GM19324 (cell line): Measurements from ENCODE around the gene PLXNA2.

ENCODE experiments used
- ATAC-seq: cut with Tn5 transposase; IDR thresholded peaks from one replicate; pipeline ENCODE4 v1.9.1; 2021; ENCODE audit warnings: mild to moderate bottlenecking, moderate library complexity; ENCODE audit not compliant: unreplicated experiment, low FRiP score

Gene PLXNA2

GRCh38 chr1:208166340-208167138 is 77.6 kb downstream of the PLXNA2 start:
- ATAC-seq, result no peak

GRCh38 chr1:208165659-208166058 is 78.5 kb downstream of the PLXNA2 start:
- no peak for ATAC-seq

DNA sequence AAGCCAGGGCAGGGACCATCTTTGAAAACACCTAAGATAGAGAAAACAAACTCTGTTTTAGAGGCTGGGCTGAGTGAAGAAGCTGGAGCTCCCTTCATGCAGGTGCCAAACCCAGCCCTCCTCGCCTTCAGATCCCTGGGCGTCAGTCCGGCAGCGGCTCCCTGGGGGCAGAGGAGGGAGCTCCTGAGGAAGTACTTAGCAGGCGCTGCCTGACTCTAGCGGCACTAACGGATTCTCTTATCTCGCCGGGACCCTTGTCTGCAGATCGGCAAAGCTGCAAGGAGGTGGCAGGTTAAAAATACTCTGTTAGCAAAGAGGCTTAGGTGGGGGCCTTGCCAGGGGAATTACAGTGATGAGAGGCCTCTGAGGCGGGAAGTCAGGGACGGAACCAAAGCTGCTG is 79.6 kb downstream of the PLXNA2 start:
- no peak for ATAC-seq

DNA sequence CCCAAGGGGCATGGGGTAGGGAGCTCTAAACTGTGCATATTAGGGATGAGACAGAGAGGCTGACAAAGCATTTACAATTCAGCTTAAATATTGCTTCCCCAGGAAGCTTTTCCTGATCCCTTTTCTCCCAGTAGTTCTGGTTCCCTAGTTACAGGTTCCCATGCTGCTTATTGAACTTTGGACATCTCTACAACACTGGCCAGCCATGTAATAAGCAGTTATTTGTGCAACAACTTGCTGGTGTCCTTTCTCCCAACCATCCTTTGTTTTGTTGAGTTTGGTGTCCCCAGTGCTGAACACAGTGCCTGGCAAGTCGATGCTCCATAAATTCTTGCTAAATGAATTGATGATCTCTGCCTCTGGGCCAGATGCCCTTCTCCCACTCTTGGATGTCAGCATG is 80.6 kb downstream of the PLXNA2 start:
- no peak for ATAC-seq

DNA sequence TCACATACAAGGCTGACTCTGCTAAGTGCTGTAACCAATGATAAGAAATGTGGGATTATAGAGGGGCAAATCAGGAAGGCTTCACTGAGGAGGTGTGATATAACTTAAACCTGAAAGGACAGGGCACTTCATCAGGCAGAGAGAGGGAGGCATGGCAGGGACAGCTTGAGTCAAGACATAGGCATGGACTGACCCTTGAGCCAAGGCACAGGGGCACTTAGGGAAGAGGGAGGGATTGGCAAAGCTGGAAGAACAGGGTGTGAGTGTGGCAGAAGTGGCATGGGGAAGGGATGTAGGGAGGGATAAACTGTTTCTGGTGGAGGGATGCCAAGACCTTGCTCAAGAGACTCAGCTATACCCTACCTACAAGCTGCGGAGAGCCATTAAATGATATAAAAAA is 81.3 kb downstream of the PLXNA2 start:
- ATAC-seq, result no peak

GRCh38 chr1:208161656-208162375 is 82.4 kb downstream of the PLXNA2 start:
- ATAC-seq, result no peak

DNA sequence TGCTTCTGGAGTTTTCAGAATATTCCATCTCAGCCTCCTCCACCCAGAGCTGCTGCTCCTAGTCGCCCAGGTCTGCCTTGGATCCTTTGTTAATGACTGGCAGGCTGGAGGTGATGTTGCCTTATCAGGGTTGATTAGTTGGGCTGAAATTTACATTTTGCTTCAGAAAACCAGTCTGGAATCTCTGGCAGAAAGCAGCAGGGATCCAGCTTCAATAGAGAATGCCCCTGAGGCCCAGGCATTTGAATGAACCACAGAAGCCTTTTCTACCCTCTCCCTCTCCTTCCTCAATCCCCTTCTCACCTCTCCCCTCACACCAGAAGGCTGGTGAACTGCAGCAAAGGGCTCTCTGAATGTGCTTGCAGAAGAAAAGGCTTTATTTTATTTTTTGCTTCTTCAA is 83.2 kb downstream of the PLXNA2 start:
- ATAC-seq, result no peak

GRCh38 chr1:208160259-208160819 is 83.8 kb downstream of the PLXNA2 start:
- no peak for ATAC-seq

DNA sequence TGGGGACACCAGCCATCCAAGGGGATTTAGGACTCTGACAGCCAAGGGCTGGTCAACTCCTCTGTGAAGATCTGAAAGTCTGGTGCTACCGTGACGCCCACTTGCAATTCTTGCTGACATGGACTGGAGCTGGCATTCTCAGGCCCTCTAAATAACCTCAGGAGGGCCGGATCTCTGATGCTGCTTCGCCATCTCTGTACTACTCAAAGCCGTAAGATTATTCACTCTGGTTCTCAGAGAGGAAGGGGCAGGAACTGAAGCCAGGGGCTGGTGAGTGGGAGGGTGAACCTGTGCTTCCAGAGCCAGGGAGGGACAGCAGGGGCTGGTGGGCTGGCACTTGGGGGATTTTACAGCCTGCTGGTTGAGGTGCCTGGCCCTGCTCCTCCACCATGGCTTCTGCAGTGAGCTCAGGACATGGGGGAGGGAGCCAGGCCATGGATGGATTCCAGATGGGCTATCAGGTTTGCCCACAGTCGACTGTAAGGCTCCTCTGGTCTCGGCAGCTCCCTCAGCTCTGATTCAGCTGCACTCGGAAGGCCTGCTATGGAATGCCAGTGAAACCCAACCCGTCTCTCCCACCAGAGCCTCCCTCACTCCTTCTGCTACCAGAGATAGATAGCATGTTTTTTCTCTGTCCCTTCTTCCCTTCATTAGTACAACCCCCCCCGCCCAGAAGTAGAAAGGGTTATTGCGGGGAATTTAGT is 84.5 kb downstream of the PLXNA2 start:
- no peak for ATAC-seq

DNA sequence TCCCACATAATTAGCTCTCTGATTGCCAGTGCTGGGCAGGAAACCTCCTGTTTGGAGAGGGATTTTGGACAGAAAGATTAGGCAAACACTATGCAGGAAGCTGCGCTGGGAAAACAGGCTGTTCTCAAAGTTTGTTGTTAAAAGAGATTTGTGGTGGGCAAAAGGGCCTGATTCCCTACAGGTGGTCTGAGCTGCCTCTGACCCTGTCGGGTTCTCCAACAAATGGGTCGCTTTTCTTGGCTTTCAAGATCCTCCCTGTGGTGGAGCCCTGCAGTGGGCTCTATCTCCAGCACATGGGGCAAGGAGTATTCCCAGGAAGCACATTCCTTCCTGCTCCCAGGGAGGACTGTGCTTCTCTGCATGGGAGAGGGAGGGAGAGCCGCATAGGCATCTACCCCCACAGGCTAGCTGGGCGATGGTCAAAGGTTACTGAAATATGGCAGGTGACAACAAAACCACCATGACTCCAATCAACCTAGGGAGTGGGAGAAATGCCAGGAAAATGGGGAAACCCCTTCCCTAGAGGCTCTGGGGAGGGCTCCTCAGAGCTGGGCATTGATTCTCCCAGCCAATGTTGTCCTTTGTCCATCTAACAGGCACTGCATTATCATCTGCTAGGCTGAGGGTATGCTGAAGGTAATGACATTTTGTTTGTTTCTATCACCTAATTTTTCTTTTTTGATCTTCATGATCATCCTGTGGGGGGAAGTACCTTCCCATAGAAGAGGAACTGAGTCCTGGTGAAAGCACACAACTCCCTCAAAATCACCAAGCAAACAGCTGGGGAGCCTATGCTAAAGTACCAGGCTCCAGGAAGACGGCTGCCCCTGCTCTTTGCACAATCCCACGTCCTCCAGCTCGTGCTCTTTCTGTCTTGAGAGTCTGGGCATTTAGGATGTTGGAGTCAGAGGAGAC is 85.3 kb downstream of the PLXNA2 start:
- ATAC-seq, result no peak

DNA sequence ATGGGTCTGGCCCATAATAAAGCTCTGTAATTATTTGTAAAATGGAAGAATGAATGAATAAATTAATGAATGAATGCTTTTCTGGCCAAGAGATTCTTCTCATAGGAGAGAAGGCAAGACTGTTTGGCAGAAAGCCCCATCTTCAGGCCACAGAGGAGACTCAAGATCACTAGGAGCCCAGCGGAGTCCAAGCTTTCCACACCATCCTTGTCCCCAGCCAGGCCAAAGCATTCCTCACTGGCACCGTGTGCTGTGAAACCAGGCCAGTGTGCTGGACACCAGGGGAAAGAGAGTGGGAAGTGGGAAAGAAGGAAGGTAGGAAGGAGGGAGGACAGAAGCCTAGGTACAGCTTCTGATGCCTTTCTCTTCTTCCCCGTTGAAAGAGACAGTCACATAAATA is 86.4 kb downstream of the PLXNA2 start:
- no peak for ATAC-seq

DNA sequence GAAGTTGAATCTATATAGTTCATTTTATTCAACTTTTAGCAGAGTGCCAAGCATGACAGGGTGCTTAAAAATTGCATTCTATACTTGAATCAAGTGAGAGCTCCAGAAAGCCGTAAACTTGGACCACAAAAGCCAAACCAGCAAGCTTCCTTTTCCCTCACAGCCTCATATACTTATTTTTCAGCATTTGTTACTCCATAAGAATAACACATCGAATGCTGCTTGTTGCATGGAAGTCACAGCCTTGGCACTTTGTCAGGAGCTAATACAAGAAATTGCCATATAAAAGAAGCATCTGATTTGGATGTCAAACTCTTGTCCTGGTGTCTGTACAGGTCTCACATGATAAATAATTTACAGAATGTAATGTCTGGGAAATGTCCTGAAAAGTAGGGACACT is 87.4 kb downstream of the PLXNA2 start:
- no peak for ATAC-seq

DNA sequence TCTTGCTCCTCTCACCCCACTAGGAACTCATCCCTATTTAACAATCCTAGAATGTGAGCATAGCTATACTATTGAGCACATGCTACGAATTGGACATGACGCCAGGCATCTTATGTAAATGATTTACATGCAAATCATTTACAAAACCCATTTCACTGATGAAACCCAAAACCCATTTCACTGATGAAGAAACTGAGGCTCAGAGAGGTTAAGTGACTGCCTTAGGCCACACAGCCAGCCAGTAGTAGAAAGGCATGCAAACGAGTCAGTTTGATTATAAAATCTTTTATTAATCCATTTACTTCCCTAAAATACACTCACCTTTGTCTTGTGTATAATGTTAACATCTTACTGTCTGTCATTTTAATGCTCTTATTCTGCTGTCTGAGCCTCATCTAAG is 87.9 kb downstream of the PLXNA2 start:
- ATAC-seq, result no peak

GRCh38 chr1:208154679-208155642 is 89.2 kb downstream of the PLXNA2 start:
- ATAC-seq, result no peak

DNA sequence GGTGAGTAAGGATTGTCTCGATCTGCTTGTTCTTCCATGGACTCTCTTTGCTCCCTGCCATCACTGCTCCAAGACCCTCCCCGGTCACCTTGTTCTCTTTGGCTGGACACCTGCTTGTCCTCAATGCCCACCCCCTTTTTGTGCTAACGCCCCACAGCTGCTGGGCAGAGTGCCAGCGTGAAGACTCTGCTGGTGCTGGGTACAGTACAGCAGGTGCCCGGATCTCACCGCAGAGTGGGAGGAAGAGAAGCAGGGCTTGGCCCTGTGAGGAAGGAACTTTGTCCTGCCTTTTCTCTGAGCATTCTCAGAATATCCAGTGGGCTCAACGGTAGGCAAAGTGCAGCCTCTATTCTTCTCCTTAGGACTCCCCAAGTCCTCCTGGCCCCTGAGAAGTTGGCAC is 90.1 kb downstream of the PLXNA2 start:
- ATAC-seq, result no peak

- ATAC-seq, result no peak
Observed at GRCh38 chr1:208153386-208153785, 90.8 kb downstream of the PLXNA2 start.

DNA sequence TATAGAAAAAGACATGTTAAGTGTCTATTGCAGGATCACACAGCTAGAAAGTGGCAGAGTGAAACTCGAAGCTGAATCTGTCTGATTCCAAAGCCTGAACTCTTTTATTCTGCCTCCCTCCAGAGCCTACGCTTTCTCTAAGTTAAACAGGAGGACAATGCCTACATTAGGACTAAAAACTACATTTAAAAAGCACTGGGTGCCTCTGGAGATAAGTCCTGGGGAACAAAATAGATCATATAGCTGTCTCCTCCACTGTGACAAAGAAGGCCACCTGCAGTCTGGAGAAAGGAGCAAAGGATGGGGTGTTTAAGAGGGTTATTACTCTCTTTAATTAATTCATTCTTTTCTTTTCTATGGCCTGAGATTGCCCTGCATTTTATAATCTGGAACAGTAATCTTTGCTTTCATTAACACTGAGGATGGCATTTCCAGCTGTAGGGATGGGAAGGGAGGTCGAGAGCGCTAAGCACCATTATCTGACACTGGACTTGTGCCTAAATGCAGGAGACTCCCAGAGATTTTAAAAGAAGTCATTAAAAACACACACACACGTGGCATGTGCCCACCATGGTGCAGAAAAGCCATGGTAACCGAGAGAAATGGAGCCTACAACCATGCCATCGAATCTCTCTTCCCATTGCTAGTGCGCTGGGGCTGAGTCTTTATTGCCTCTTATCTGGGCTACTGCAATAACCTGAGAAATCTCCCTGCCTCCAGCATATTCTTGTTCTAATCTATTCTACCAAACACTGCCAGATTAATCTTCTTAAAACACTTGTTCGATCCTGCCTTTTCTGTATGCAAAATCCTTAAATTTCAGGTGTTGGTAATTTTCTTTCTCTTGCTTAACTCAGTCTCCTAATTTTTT is 92.2 kb downstream of the PLXNA2 start:
- ATAC-seq, result no peak

DNA sequence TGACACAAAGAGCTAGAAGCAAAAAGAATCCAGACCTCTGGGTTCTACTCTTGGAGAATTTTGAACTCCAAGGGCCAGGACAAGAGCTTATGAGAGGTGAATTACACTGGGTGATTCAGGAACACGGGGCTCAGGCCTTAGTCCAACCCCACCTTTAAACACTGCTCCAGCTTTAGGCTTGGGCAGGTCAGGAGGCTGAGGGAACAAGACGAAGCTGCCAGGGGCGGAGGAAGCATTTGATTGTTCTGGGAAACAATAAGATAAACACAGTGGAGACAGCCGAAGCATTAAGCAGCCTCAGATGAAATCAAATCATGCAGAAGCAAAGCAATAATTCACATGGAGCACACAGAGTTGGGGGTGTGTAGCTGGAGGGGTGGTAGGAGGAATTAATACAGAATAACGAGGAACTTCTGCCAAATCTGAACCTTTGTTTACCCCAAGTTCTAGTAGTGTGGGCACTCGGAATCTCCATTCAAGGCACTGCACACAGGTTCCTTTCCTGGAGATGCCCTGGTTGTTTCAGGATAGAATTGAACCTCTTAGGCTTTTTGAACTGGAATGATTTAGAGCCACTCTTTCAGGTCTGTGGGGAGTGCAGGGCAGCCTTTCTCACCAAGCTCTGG is 93.2 kb downstream of the PLXNA2 start:
- no peak for ATAC-seq
